Astrocyte (in vitro differentiated cells and primary cell): ENCODE data around the gene ATP6V0D1.

Source experiments
- EZH2 ChIP-seq: IDR thresholded peaks from 2 replicates; pipeline ENCODE4 v1.6.1; 2012; ENCODE audit warnings: mild to moderate bottlenecking, low read length, inconsistent platforms; ENCODE audit not compliant: insufficient read depth
- TF ChIP-seq, protein P1 (sequence below): IDR thresholded peaks from 2 replicates; pipeline ENCODE4 v1.5.1; 2011; ENCODE audit warnings: low read depth, mild to moderate bottlenecking, inconsistent platforms, low read length, moderate library complexity; ENCODE audit not compliant: insufficient read depth

DNA sequence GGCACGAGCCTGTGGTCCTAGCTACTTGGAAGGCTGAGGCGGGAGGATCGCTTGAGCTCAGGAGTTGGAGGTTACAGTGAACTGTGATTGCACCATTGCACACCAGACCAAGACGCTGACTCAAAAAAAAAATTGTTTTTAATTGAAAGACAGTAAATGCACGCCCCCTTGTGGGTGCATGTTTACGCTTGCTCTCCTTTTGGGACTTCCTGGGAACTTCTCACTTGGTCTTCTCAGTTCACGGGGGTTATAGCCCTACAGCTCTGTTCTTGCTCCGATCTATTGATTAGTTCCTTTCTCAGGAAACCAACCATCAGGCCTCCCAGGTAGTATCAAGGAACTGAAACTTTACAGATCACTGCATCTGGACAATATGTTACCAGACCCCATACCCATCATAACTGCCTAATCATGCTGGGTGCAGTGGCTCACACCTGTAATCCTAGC, 33.4 kb upstream of the ATP6V0D1 start:
- no peak for TF ChIP-seq EZH2
- TF ChIP-seq, protein P1, sequence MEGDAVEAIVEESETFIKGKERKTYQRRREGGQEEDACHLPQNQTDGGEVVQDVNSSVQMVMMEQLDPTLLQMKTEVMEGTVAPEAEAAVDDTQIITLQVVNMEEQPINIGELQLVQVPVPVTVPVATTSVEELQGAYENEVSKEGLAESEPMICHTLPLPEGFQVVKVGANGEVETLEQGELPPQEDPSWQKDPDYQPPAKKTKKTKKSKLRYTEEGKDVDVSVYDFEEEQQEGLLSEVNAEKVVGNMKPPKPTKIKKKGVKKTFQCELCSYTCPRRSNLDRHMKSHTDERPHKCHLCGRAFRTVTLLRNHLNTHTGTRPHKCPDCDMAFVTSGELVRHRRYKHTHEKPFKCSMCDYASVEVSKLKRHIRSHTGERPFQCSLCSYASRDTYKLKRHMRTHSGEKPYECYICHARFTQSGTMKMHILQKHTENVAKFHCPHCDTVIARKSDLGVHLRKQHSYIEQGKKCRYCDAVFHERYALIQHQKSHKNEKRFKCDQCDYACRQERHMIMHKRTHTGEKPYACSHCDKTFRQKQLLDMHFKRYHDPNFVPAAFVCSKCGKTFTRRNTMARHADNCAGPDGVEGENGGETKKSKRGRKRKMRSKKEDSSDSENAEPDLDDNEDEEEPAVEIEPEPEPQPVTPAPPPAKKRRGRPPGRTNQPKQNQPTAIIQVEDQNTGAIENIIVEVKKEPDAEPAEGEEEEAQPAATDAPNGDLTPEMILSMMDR = peak; percentile 73
